HG02763 (cell line): ENCODE results near the gene CCDC116.
A peak's percentile ranks its signal among the peaks of the same experiment; 100 is the strongest.
"Not testable (repeated sequence)": the region's sequence is repeated elsewhere in the genome, so short reads cannot be mapped to it uniquely, and the experiment has no call there.

Experiments used
- ATAC-seq: cut with Tn5 transposase; IDR thresholded peaks from one replicate; pipeline ENCODE4 v1.9.1; 2021; ENCODE audit warnings: mild to moderate bottlenecking, moderate library complexity; ENCODE audit not compliant: unreplicated experiment

CCDC116 gene

GRCh38 chr22:21651521-21652009, 19.0 kb downstream of the CCDC116 start:
- no peak for ATAC-seq

GRCh38 chr22:21652010-21652546, 19.5 kb downstream of the CCDC116 start:
- peak; percentile 91 for ATAC-seq

GRCh38 chr22:21652547-21653545, 20.3 kb downstream of the CCDC116 start:
- no peak for ATAC-seq

- no peak for ATAC-seq
Measured at GRCh38 chr22:21657020-21657359, 24.4 kb downstream of the CCDC116 start.

GRCh38 chr22:21657360-21658032, 24.9 kb downstream of the CCDC116 start:
- peak; percentile 72 for ATAC-seq

GRCh38 chr22:21659864-21660525, 27.4 kb downstream of the CCDC116 start:
- no peak for ATAC-seq

- no peak for ATAC-seq
Measured at GRCh38 chr22:21660904-21661303, 28.3 kb downstream of the CCDC116 start.

- ATAC-seq, result no peak
Measured at GRCh38 chr22:21661991-21662390, 29.4 kb downstream of the CCDC116 start.

GRCh38 chr22:21663738-21664137, 31.2 kb downstream of the CCDC116 start:
- ATAC-seq, result no peak

- no peak for ATAC-seq
Measured at GRCh38 chr22:21665047-21665851, 32.7 kb downstream of the CCDC116 start.

GRCh38 chr22:21666786-21667185, 34.2 kb downstream of the CCDC116 start:
- ATAC-seq, result no peak

GRCh38 chr22:21669026-21669425, 36.5 kb downstream of the CCDC116 start:
- no peak for ATAC-seq

GRCh38 chr22:21672107-21672629, 39.6 kb downstream of the CCDC116 start:
- no peak for ATAC-seq

GRCh38 chr22:21673534-21674321, 41.2 kb downstream of the CCDC116 start:
- ATAC-seq, result no peak

- no peak for ATAC-seq
Measured at GRCh38 chr22:21674638-21675245, 42.2 kb downstream of the CCDC116 start.

- ATAC-seq, result no peak
Measured at GRCh38 chr22:21677606-21678443, 45.3 kb downstream of the CCDC116 start.

- ATAC-seq, result not testable (repeated sequence)
Measured at GRCh38 chr22:21678842-21679241, 46.3 kb downstream of the CCDC116 start.

- no peak for ATAC-seq
Measured at GRCh38 chr22:21679383-21679782, 46.8 kb downstream of the CCDC116 start.
